Measurements from ENCODE around the gene NINJ2. TPM values are rescaled to one million over a fixed set of nuclear protein-coding genes. Genes with fewer than 3 reads are reported as not detected.
"Not testable (repeated sequence)": the region's sequence is repeated elsewhere in the genome, so short reads cannot be mapped to it uniquely, and the experiment has no call there.

The NINJ2 gene
- total RNA-seq, 1 donor from 2014 or later: 0.31 TPM

DNA sequence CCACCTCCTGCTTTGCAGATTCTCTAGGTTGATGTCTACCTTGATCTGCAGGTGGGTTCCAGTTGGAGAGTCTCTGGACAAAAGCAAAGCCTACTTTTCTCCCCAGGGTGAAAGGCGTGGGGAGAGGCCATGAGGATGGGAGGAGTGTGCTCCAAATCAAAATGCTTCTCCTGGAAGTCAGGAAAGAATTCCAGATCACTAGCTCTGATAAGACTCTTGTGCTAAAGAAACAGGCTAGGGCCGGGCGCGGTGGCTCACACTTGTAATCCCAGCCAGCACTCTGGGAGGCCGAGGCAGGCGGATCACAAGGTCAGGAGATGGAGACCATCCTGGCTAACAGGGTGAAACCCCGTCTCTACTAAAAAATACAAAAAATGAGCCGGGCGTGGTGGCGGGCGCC lies 21.9 kb downstream of the NINJ2 start:
- not testable (repeated sequence) for DNase-seq

DNA sequence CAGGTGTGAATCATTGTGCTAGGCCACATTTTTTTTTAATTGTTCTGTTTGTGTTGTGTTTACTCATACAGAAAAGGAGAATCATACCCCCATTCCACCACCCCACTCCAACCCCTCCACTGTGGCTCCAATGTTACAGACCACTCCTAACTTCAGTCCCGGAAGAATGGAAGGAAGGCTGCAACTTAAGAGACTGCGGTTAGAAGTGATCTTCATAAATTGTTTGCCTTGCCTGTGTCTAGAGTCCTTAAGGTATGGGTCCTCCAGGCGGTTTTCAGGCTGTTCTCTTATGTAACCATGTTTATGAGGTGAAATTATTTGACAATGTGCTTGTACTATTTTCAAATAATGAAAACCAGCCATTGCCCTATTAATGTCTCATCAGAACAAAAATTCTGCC lies 22.5 kb downstream of the NINJ2 start:
- DNase-seq: no peak

DNA sequence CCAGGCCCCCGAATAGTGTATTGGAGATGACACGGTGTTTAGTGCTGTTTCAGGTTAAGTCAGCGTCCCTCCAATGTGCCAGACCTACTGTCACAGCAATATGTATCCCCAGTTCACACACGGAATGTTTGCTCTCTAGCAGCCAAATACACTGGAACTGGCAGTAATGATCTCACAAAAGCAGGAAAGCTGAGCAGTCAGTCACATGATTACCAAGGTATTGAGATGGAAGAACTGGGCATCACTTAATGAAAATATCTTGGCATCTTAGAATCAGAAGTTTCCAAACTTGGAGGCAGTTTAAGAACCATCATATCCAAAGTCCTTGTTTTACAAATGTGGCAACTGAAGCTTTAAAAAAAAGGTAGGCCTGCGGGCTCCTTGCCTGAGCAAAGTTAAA lies 23.3 kb downstream of the NINJ2 start:
- no peak for DNase-seq

DNA sequence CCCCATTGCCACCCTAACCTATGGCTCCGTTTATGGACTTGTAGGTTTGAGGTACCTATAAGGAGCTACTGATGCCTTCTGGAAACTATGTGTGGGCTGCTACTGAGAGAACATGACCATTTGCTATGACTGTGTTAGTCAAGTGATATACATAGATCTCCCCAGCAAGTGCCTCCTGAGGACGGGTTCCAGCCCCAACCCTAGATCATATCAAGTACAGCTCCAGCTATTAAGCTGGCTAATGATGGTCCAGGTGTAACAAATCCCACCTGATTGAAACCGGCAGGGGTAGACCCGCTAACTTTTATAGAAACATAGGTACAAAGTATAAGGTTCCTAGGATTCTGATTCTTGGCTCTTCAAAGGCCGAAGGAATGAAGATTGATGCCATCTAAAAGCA lies 23.7 kb downstream of the NINJ2 start:
- DNase-seq: no peak

DNA sequence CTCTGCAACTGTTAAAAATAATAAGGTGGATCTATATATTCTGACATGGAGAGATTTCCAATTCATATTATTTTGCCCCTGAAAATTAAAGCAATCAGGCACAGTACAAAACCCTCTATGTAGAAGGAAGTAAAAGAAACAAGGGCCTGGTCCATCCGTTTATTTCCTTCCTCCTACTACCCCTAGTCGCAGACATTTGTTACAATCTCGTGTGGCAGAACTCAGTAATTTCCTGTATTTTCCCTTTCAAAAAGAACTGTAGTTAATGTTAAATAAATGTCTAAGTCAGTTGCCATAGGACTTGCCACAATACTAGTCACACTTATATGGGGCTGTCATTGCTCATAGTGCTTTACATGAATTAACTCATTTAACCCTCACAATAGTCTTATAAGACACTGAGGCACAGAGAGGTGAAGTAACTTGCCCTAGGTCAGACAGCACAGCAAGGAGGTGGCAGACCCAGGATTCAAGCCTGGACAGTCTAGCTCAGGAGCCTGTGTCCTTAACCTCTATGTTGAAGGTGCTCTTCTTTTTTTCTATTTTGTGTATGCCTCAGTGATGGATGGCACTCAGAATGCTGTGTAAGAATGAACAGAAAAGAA lies 24.2 kb downstream of the NINJ2 start:
- no peak for DNase-seq

DNA sequence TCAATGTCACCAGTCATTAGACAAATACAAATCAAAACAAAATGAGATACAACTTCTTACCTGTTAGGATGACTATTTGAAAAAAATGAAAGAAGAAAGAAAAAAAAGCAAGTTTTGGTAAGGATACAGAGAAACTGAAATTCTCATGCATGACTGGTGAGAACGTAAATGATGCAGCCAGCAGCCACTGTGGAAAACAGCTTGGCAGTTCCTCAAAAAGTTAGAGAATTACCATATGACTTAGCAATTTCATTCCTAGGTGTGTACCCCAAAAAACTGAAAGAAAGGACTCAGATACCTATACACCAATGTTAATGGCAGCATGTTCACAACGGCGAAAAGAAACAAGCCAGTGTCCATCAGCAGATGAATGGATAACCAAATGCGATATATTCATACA lies 26.6 kb downstream of the NINJ2 start:
- DNase-seq: no peak

DNA sequence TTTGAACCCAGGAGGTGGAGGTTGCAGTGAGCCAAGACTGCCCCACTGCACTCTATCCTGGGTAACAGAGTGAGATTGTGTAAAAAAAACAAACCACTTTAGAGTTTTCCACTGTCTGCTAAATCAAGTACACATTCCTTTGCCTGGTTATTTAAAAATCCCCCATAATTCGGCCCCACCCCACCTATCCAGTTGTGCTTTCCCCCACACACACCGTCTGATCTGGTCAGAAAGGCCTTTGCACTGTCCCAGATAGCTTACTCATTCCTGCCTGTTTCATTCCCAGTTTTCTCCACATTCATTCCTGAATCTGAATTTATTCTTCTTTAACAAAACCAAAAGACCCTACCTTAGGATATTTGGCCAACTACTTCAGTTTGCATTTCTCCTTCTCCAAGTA lies 29.5 kb downstream of the NINJ2 start:
- no peak for DNase-seq

DNA sequence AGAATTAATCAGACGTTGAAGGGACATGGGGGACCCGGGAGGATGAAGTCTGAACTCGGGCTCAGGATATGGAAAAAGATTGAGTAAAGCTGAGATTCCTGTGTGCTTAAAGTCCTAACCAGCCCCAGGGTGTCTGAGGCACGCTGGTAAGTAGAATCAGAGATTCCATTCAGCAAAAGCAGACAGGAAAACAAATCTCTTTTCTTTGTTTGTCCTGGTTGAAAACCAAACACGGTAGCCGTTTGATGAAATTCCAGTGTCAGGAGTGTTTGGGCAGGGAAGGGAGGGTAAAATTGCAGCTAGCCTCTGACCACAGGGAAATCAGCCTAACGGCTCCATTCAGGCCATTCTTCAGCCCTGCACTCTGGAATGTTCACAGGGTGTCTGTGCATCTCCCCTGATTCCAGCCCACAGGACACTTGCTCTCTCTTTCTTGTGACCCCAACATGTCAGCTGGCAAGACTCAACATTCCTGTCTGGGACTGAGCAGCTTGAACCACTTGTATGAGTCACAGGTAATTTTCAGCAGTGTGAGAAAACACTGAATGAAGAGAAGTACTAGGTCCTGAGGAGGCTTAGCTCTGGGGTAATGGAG lies 31.0 kb downstream of the NINJ2 start:
- DNase-seq: no peak

DNA sequence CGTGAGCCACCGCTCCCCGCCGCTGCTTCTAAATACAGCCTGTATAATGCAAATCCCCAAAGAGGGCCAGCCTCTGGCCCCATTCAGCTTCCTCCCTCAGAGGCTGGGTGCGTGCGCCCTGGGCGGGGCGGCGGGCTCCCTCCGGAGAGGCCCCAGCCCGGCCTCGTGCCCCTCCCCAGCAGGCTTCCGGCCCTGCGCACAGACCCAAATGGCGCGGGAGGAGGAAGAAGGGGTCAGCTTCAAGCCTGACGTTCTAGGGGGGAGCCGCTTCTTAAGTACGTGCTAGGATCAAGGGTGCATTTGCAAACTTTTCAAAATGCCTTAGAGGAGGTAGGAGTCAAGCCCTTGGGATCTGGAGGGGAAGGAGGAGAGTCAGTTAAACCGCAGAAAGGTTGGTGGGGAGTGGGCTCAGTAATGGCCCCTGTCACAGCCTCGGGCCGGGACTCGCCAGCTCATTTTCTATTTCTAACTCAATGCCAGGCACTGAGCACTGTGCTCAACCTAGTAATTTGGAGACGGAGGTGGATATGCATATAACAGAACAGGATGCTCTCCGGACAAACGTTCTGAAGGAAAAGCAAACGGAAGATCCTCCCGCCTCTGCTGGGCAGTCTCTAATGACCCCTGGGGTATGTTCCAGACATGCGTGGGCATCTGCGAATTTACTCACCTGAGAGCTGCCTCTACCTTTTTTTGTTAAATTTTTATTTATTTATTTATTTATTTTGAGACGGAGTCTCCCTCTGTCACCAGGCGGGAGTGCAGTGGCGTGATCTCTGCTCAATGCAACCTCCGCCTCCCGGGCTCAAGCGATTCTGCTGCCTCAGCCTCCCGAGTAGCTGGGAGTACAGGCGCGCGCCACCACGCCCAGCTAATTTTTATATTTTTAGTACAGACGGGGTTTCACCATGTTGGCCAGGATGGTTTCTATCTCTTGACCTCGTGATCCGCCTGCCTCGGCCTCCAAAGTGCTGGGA lies 32.3 kb downstream of the NINJ2 start:
- no peak for DNase-seq

DNA sequence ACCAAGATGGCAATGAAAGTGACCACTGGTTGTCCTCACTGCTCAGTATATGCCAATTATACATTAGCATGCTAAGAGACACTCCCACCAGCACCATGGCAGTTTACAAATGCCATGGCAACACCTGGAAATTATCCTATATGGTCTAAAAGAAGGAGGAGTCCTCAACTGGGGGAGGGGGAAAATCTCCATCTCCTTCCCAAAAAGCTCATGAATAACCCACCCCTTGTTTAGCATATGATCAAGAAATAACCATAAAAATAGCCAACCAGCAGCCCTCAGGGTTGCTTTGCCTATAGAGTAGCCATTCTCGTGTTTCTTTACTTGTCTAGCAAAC lies 34.5 kb downstream of the NINJ2 start:
- not testable (repeated sequence) for DNase-seq

DNA sequence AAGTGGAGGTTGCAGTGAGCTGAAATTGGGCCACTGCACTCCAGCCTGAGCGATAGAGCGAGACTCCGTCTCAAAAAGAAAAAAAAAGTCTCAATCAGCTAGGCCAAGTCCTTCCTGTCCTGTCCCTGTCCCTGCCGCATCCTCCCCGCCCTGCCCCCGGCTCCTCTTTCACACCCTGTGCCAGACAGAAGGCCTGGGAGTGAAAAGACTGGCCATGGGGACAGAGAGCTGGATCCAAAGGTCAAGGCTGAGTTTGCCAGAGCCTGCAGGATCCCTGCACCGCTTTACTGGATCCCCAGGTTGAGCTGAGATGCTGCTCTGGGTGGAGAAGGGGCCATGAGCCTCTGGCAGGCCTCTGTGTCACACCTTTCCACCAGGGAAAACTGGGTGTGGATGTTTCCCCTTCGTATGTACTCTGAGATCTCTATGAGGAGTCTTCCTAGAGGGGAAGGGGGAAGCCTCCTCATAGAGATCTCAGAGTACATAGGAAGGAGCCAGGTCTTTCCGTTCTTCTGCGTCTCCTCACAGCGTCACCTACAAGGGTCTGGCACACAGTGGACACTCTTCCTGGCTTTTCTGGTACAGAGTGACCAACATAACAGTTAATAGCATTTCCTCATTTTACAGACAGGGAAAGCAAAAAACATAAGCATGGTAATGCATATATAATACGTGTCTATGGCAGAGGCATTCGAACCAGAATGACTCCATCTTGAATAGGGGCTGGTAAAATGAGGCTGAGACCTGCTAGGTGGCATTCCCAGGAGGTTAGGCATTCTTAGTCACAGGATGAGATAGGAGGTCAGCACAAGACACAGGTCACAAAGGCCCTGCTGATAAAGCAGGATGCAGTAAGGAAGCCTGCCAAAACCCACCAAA lies 35.1 kb downstream of the NINJ2 start:
- no peak for DNase-seq

DNA sequence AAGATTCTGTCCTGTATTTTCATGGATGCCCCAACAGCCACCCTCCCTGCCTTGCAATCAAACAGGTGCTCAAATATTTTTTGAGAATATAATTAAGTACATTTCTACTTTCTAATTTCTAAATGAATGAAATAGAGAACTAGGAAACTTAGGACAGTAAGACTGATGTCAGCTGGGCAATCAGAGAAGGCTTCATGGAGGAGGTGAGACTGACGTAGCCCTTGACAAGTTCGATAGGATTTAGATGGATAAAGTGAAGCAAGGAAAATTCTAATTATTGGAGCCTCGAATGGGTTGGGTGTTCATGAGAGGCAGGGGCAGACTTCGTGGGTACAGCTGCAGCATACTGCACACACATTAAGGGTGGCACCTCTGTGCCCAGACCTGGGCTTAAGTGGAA lies 36.0 kb downstream of the NINJ2 start:
- DNase-seq: no peak

DNA sequence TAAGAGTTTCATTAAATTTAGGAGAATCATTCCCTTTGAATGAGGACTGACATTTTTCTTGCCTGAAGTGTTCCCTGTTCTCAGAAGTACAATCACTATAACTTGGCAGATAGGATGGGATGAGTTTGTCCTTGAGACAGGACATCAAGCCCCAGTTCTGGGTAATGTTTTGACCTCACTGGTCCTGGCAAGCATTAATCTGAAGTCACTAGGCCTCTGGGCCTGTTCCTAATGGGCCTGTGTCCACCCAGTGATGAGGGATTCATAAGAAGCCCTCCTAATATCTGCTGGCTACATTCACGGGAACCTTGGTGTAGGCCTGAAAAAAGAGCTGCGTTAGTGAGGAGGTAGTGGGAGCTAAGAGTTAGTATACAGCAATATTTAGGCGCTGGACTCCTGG lies 37.2 kb downstream of the NINJ2 start:
- no peak for DNase-seq

DNA sequence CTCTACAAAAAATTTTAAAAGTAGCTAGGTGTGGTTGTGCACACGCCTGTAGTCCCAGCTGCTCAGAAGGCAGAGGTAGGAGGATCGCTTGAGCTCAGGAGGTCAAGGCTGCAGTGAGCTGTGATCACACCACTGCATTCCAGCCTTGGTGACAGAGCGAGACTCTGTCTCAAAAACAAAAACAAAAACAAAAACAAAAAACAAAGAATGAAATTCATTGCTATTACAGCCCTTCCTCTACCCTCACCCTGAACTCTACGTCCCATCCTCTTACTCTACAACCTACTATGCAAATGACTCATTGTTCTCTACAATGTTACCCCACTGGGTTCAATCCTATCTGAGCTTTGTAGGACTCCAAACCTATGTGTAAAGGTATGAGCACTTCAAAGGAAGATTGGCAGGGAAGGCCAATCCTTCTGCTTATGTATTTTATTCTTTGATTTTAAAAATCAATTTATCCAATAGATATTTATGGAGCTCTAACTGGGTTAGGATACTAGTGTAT lies 39.3 kb downstream of the NINJ2 start:
- DNase-seq: no peak

DNA sequence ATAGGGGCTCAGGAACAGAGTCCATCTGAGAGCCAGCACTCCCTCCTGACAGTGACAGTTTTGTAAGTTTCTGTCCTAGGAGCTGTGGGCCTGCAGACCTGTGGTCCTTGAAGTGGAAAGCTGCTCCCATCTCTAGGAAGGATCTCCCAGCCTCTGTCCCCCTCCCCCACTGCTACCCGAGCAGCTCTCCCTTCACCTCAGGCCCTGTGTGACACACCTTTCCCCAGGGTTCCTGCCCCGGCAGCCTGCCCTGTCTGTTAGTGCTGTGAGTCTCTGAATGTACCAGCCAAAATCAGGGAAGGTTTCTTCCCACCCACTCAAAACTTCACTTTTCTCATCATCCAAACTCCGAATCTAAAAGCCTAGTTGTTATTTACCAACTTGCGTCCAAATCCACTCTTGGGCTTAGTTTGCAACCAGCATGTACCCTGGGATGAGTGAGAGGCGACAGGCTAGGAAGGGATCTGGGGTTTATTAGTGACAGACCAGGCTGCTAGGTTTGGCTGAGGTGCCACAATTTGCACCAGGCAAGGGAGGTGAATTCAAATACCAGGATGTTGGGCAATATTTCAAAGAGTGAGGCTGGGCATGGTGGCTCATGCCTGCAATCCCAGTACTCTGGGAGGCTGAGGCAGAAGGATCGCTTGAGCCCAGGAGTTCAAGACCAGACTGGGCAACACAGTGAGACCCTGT lies 39.9 kb downstream of the NINJ2 start:
- DNase-seq: no peak

DNA sequence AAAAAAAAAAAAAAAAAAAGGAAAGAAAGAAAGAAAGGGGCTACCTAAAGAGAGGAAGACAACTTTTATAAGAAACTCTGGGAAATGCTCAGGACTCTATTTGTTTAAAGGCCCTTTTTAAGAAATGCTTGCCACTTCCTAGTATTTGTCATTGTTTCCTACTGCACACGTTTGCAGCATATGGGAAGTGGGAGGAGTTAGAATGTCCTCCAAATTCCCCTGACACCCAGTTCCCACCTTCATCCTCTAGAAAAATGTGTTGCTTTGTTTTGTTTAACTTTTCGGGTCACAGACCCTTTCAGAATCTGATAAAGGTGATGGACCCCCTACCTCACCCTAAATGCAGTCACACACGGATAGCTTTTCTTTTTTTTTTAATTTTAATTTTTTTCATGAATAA lies 40.8 kb downstream of the NINJ2 start:
- no peak for DNase-seq

DNA sequence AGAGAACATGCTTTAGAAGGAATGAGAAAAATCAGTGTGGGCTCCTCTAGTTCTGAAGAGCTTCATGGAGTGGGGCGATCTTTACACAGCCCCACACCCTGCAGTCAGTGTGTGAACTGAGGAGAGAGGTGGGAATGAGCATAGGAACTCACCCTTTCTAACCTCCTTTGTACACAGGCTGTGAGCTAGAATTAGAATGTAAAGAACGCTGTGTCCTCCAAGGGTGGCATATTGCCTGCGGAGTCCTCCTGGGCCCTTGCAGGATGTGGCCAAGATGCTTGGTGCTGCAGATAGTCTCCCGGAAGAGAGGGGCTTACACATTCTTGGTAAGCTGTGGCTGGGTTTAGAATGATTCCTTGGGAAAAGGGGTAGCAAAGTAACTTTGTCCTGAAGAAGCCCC lies 43.9 kb downstream of the NINJ2 start:
- no peak for DNase-seq

DNA sequence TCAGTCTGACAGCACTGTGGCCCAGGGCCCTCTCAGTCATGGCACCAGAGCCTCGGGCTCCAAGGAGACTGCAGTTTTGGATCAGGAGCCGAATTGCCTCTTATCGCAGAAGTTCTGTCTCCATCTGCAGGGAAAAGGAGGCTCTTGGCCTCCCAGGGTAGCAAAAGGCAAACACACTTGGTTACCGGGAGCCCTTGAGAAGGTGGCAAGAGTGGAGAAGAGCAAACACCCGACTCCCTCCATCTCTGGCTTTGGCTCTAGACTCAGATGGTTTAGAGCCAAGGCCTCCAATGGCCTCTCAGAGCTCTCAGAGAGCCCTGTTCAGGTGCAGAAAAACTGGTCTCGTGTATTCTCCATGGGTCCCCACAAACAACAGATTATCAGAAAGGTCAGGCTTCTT lies 44.6 kb downstream of the NINJ2 start:
- no peak for DNase-seq

DNA sequence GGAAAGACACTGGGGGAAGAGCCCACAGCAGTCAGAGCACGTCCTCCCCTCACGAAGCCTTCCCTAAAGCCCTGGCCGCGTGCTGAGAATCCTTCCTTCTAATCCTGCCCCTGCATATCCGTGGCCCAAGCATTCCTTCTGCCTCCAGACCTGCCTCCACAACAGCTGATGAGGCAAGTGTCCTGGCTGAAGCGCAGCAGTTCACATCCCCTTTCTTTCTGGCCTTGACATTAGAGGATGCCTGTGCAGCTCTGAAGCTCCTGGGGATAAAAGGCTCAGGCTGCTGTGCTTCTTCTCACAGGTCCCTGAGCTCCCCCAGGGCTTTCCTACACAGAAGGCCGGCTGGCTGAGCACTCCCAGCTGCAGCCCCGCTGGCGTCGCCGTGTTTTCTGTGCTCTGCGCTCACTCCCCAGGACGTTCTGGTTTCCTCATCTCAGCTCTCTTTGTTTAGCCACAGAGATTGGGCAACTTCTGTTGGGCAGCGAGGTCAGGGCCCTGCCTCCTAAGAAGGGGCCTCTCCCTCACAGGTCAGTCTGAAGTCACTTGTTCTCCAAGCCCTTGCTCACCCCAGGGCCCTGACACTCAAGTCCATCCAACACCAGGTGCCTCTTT lies 45.8 kb downstream of the NINJ2 start:
- DNase-seq: no peak

DNA sequence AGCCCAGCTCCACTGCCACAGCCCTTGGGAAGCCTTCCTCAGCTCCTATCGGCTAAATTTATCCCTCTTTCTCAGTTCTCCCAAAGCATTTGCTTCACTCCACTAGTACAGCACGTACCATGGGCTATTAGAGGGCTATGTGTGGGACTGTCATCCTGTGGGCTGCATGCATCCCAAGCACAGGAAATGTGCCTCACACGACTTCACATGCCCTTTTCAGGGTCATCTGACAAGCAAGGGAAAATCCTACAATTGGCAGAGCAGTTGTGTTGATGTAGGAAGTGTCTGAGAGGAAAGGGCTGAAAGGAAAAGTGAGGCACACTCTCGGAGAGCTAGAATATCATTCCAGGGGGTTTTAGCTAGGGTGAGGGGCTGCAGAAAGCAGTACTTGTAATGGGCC lies 47.6 kb downstream of the NINJ2 start:
- no peak for DNase-seq

DNA sequence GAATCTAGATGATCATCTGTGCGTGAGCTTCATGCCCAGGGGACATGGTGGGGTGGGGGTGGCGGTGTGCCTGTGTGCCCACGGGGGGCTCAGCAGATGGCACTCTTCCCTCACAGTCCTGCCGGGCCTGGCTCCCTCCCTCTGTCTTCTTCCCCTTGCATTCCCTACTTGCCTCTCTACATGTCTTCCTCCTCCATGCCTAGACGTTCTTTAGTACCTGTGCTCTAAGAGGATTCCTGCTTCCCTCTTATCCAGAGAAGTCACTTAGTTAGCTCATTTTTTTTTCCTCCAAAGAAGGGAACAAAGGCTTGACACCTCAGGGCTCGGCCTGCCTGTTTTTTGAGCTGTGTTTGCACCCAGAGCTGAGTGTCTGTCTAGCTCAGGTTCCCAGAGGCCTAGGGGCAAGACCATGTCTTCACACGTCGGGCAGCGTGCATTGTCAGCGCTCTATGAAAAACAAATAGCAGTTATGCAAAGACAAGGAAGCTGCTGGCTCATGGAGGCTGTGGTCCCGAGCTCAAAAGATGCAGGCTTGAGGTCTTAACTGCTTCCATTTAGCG lies 48.8 kb downstream of the NINJ2 start:
- no peak for DNase-seq

Data from occipital lobe (tissue), 2 donors.